Breast epithelium (tissue), 3 donors: ENCODE data around the gene CEACAM19.

Experiments
- POLR2A ChIP-seq: fragments of 450-650 bp; IDR thresholded peaks from one replicate; pipeline ENCODE4 v1.6.1; 2016; ENCODE audit warnings: antibody characterized with exemption, mild to moderate bottlenecking, moderate library complexity
- TF ChIP-seq, protein P1 (sequence below), 3 donors: fragments of 450-650 bp; IDR thresholded peaks; one replicate each; pipeline ENCODE4 v1.5.1; 2016 to 2017; ENCODE audit warnings: antibody characterized with exemption in 3 of 3, mild to moderate bottlenecking in 3 of 3, moderate library complexity in 3 of 3

DNA sequence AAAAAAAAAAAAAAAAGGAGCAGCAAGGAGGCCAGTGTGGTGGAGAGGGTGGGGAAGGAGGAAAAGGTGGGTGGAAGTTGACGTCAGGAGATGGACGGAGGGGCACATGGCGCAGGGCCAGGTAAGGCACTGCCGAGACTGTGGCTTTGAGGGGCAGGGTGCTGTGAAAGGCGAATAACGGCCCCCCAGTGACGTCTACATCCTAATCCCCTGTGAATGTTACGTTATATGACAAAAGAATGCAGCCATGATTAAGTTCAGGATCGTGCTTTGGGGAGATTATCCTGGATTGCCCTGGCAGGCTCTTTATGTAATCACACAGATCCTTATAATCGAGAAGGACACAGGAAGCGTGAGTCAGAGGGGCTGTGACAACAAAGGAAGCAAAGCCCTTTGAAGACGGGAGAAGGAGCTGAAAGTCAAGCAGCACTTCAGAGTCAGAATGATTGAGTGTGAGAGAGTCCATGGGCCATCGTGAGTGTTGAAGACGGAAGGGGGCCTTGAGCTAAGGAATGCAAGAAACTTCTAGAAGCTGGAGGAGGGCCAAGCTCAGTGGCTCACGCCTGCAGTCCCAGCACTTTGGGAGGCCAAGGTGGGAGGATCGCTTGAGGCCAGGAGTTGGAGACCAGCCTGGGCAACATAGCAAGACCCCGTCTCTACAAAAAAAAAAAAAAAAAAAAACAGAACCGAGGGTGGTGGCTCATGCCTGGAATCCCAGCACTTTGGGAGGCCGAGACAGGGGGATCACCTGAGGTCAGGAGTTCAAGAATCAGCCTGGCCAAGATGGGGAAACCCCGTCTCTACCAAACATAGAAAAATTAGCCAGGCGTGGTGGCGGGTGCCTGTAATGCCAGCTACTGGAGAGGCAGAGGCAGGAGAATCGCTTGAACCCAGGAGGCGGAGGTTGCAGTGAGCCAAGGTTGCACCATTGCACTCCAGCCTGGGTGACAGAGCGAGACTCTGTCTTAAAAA is 13.9 kb downstream of the CEACAM19 start:
- TF ChIP-seq, protein P1, sequence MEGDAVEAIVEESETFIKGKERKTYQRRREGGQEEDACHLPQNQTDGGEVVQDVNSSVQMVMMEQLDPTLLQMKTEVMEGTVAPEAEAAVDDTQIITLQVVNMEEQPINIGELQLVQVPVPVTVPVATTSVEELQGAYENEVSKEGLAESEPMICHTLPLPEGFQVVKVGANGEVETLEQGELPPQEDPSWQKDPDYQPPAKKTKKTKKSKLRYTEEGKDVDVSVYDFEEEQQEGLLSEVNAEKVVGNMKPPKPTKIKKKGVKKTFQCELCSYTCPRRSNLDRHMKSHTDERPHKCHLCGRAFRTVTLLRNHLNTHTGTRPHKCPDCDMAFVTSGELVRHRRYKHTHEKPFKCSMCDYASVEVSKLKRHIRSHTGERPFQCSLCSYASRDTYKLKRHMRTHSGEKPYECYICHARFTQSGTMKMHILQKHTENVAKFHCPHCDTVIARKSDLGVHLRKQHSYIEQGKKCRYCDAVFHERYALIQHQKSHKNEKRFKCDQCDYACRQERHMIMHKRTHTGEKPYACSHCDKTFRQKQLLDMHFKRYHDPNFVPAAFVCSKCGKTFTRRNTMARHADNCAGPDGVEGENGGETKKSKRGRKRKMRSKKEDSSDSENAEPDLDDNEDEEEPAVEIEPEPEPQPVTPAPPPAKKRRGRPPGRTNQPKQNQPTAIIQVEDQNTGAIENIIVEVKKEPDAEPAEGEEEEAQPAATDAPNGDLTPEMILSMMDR (IDR thresholded peaks at IDR 0.05) = no peak
- no peak for TF ChIP-seq POLR2A
